HCT116 (cell line): Measurements from ENCODE around the gene RPL4. TPM values are rescaled to one million over a fixed set of nuclear protein-coding genes. Genes with fewer than 3 reads are reported as not detected.
A peak's percentile ranks its signal among the peaks of the same experiment; 100 is the strongest.

Experiments
- ATAC-seq: fragments of 200-7000 bp; cut with Tn5 transposase; 2 replicates; pipeline ENCODE4 v1.9.1; 2020; ENCODE audit warnings: mild to moderate bottlenecking, moderate library complexity
- BruUV-seq: library from RNA; stranded (reverse); fragments of 400-500 nt; replicated peaks from 2 replicates; lab custom pipeline; 2021; lab: Mats Ljungman, UMichigan
- CTCF ChIA-PET: fragments of 300-600 bp; sonication (Branson Sonifier 250); formaldehyde crosslinking; loops from one replicate; lab custom pipeline; 2021; ENCODE audit warnings: antibody characterized with exemption; lab: Charles Lee
- POLR2A ChIA-PET: fragments of 300-600, 350-600 bp; sonication (Branson Sonifier 250); formaldehyde crosslinking; loops from one replicate; lab custom pipeline; 2021; ENCODE audit warnings: antibody characterized with exemption; lab: Charles Lee
- RAD21 ChIA-PET, 2 experiments: fragments of 300-600 bp; sonication (Branson Sonifier 250); formaldehyde crosslinking; loops; one replicate each; lab custom pipeline; 2023; ENCODE audit warnings: low total read pairs in 2 of 2; ENCODE audit not compliant: uncharacterized antibody in 2 of 2, unreplicated experiment in 2 of 2, low non-redundant PET in 1 of 2; lab: Charles Lee
- DNase-seq: peaks from one replicate; pipeline ENCODE4 v3.0.0-alpha.2; 2010; ENCODE audit warnings: low read depth, low spot score
- H2AFZ ChIP-seq: fragments of 200-600 bp; shearing (Covaris generic), sonication (generic); 2 replicates; pipeline ENCODE4 v1.6.1; 2017; ENCODE audit warnings: low read depth, mixed run types, mixed read lengths, antibody characterized with exemption, low read length; ENCODE audit not compliant: poor library complexity, severe bottlenecking
- H3K27ac ChIP-seq: 2 replicates; pipeline ENCODE4 v1.5.1; 2012; ENCODE audit warnings: low read depth, low read length
- H3K27me3 ChIP-seq: fragments of 200-600 bp; sonication (generic); 2 replicates; pipeline ENCODE4 v1.6.1; 2016; ENCODE audit warnings: mixed run types, low read length, mixed read lengths; ENCODE audit not compliant: insufficient read depth
- H3K36me3 ChIP-seq, 2 experiments: fragments of 200-500 bp in 1 of 2; fragments of 200-600 bp in 1 of 2; sonication (Bioruptor generic) in 1 of 2; sonication (generic) in 1 of 2; 2 replicates each; pipeline versions ENCODE4 v1.5.1 to v1.6.1; 2014 to 2016; ENCODE audit warnings: low read length in 2 of 2, inconsistent platforms in 1 of 2, mixed read lengths in 1 of 2, mixed run types in 1 of 2; ENCODE audit not compliant: insufficient read depth in 2 of 2, control insufficient read depth in 1 of 2
- H3K4me1 ChIP-seq, 2 experiments: fragments of 200-600 bp in 1 of 2; sonication (generic) in 1 of 2; 2 replicates each; pipeline versions ENCODE4 v1.5.1 to v1.6.1; 2012 to 2017; ENCODE audit warnings: low read length in 2 of 2, inconsistent platforms in 1 of 2, mild to moderate bottlenecking in 1 of 2, mixed read lengths in 1 of 2, mixed run types in 1 of 2, moderate library complexity in 1 of 2; ENCODE audit not compliant: insufficient read depth in 2 of 2, control insufficient read depth in 1 of 2
- H3K4me2 ChIP-seq: fragments of 200-600 bp; sonication (generic); 2 replicates; pipeline ENCODE4 v1.6.1; 2017; ENCODE audit warnings: mixed run types, low read length, mixed read lengths
- H3K4me3 ChIP-seq, 2 experiments: fragments of 200-600 bp in 1 of 2; sonication (generic) in 1 of 2; replicated peaks in 1 of 2; 2 replicates each; pipeline ENCODE4 v1.5.1; 2011 to 2016; ENCODE audit warnings: low read length in 2 of 2, control low read depth in 1 of 2, low read depth in 1 of 2, mild to moderate bottlenecking in 1 of 2, mixed read lengths in 1 of 2, mixed run types in 1 of 2
- H3K79me2 ChIP-seq: fragments of 200-600 bp; sonication (generic); 2 replicates; pipeline ENCODE4 v1.6.1; 2017; ENCODE audit warnings: mild to moderate bottlenecking, mixed run types, low read length, moderate library complexity, mixed read lengths; ENCODE audit not compliant: insufficient read depth
- H3K9ac ChIP-seq: fragments of 200-600 bp; sonication (generic); 2 replicates; pipeline ENCODE4 v1.6.1; 2016; ENCODE audit warnings: low read length, mixed read lengths
- H3K9me2 ChIP-seq: fragments of 200-600 bp; sonication (generic), shearing (Covaris generic); 2 replicates; pipeline ENCODE4 v1.6.1; 2017; ENCODE audit warnings: mixed run types, mild to moderate bottlenecking, moderate library complexity; ENCODE audit not compliant: insufficient read depth
- H3K9me3 ChIP-seq, 2 experiments: fragments of 200-500 bp in 1 of 2; fragments of 200-600 bp in 1 of 2; sonication (Bioruptor generic) in 1 of 2; sonication (generic) in 1 of 2; 2 replicates each; pipeline ENCODE4 v1.6.1; 2014 to 2017; ENCODE audit warnings: low read length in 2 of 2, mixed read lengths in 2 of 2, inconsistent platforms in 1 of 2, low read depth in 1 of 2, mild to moderate bottlenecking in 1 of 2, mixed run types in 1 of 2, moderate library complexity in 1 of 2; ENCODE audit not compliant: control insufficient read depth in 1 of 2, insufficient read depth in 1 of 2
- H4K20me1 ChIP-seq: fragments of 200-600 bp; sonication (generic), shearing (Covaris generic); 2 replicates; pipeline ENCODE4 v1.6.1; 2017; ENCODE audit warnings: mixed run types, mild to moderate bottlenecking, moderate library complexity; ENCODE audit not compliant: insufficient read depth
- POLR2AphosphoS5 ChIP-seq: IDR thresholded peaks from 2 replicates; pipeline ENCODE4 v1.6.1; 2011; ENCODE audit warnings: mild to moderate bottlenecking, low read depth, low read length, moderate library complexity
- RAD21 ChIP-seq: IDR thresholded peaks from 2 replicates; pipeline ENCODE4 v1.6.1; 2012; ENCODE audit warnings: low read depth, mild to moderate bottlenecking
- SIN3A ChIP-seq: IDR thresholded peaks from 2 replicates; pipeline ENCODE4 v1.6.1; 2012; ENCODE audit warnings: low read depth
- intact Hi-C: fragments of 100-400 bp; cut with micrococcal nuclease; formaldehyde crosslinking; loops from 2 replicates; pipeline ENCODE4 v1.10.0; 2022
- total RNA-seq: library from RNA; stranded (reverse); gene quantifications from one replicate; pipeline ENCODE4 v1.2.1, GENCODE V29; 2021; ENCODE audit not compliant: unreplicated experiment
- TF ChIP-seq, protein P1 (sequence below), 3 experiments: fragments of 200-600 bp in 1 of 3; sonication (generic) in 1 of 3; IDR thresholded peaks in 2 of 3; conservative IDR thresholded peaks in 1 of 3; 2 replicates each; pipeline ENCODE4 v1.5.1; 2012 to 2017; ENCODE audit warnings: low read depth in 2 of 3, low read length in 2 of 3, antibody characterized with exemption in 1 of 3, borderline replicate concordance in 1 of 3, control low read depth in 1 of 3, mild to moderate bottlenecking in 1 of 3, mixed read lengths in 1 of 3, mixed run types in 1 of 3, moderate library complexity in 1 of 3; ENCODE audit not compliant: insufficient read depth in 1 of 3

The RPL4 gene
- total RNA-seq, 1 experiment from 2014 or later: 3,818 TPM

- peak; percentile 33 for TF ChIP-seq RAD21
- peak; percentile 63 for TF ChIP-seq POLR2AphosphoS5
- TF ChIP-seq SIN3A: no peak
- TF ChIP-seq, protein P1, sequence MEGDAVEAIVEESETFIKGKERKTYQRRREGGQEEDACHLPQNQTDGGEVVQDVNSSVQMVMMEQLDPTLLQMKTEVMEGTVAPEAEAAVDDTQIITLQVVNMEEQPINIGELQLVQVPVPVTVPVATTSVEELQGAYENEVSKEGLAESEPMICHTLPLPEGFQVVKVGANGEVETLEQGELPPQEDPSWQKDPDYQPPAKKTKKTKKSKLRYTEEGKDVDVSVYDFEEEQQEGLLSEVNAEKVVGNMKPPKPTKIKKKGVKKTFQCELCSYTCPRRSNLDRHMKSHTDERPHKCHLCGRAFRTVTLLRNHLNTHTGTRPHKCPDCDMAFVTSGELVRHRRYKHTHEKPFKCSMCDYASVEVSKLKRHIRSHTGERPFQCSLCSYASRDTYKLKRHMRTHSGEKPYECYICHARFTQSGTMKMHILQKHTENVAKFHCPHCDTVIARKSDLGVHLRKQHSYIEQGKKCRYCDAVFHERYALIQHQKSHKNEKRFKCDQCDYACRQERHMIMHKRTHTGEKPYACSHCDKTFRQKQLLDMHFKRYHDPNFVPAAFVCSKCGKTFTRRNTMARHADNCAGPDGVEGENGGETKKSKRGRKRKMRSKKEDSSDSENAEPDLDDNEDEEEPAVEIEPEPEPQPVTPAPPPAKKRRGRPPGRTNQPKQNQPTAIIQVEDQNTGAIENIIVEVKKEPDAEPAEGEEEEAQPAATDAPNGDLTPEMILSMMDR (IDR thresholded peaks at IDR 0.05 in 2 of 3, conservative IDR thresholded peaks at IDR 0.05 in 1 of 3; ENCODE audit: borderline replicate concordance in 1 of 3, insufficient read depth in 1 of 3, low read depth in 2 of 3, low read length in 2 of 3): peak in 1 of 3 experiments; percentile 44; a peak in 2 of 6 replicates
- H3K9me3 ChIP-seq: no peaks in the 10 kb centered on the region
- DNase-seq (no peak), ATAC-seq (no peak; the same call in 1 of the 2 replicates)
- RAD21 ChIA-PET: no interaction called here
- 0 out of 2 replicates have a peak overlapping the region, but pooled peaks have one; percentile 85 for H3K4me2 ChIP-seq
- peaks cover 44% of the 10 kb centered on the region; the same call in 1 of the 2 replicates for H4K20me1 ChIP-seq
- H2AFZ ChIP-seq: no peak overlapping the region
- POLR2A ChIA-PET: interaction anchor here (0.6 to 2.9 kb wide), 2 partner anchors 18 to 112 kb away, joined by 3 to 12 read pairs; partner anchors contain the start of gene MAP2K1
- H3K9ac ChIP-seq: peak overlapping the region; percentile 94
- H3K27ac ChIP-seq: peak overlapping the region; percentile 46
- intact Hi-C loops: loop anchor here (1.0 to 5.0 kb wide), 3 partner anchors 112 to 246 kb away; partner anchors contain the start of genes MAP2K1, MEGF11 and TIPIN
- peaks cover 7 to 38% of the 10 kb centered on the region in 2 experiments; a peak in 3 of 4 replicates for H3K4me1 ChIP-seq
- no peak overlapping the region for H3K4me3 ChIP-seq
- no TSS peak for BruUV-seq
- H3K9me2 ChIP-seq: no peaks in the 10 kb centered on the region
- H3K27me3 ChIP-seq: no peaks in the 10 kb centered on the region
- peaks cover 78% of the 10 kb centered on the region for H3K79me2 ChIP-seq
- CTCF ChIA-PET: interaction anchor here (0.7 to 3.5 kb wide), 14 partner anchors 9 to 903 kb away, joined by 3 to 27 read pairs (median 3); partner anchors contain the start of gene MAP2K1
- H3K36me3 ChIP-seq: peaks cover 60 to 73% of the 10 kb centered on the region in 2 experiments
Measured at GRCh38 chr15:66498501-66499386, 5.9 kb downstream of the RPL4 start.
